ENCODE results near the gene EFCAB14.
"Not testable (repeated sequence)": the region's sequence is repeated elsewhere in the genome, so short reads cannot be mapped to it uniquely, and the experiment has no call there.

DNA sequence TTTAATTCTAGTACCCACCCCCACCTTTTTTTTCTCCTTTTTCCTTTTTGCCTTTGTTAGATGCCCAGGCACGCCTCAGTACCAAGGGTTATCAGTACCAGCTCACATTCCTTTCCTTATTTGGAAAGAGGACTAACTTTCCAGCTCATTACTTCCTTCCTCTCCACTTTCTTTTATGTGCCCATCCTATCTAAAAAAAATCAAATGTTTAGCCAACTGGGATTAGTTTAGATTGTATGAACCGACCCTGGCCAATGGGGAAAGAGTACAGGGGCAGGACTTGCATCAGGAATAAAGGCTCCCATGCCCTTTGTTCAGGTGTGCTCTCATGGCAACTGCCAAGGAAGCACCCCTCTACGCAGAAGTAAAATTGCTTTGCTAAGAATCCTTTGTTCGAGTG lies 35.8 kb upstream of the EFCAB14 start:
- TF ChIP-seq, protein P1, sequence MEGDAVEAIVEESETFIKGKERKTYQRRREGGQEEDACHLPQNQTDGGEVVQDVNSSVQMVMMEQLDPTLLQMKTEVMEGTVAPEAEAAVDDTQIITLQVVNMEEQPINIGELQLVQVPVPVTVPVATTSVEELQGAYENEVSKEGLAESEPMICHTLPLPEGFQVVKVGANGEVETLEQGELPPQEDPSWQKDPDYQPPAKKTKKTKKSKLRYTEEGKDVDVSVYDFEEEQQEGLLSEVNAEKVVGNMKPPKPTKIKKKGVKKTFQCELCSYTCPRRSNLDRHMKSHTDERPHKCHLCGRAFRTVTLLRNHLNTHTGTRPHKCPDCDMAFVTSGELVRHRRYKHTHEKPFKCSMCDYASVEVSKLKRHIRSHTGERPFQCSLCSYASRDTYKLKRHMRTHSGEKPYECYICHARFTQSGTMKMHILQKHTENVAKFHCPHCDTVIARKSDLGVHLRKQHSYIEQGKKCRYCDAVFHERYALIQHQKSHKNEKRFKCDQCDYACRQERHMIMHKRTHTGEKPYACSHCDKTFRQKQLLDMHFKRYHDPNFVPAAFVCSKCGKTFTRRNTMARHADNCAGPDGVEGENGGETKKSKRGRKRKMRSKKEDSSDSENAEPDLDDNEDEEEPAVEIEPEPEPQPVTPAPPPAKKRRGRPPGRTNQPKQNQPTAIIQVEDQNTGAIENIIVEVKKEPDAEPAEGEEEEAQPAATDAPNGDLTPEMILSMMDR (IDR thresholded peaks at IDR 0.05; ENCODE audit: insufficient read depth, low read depth, low read length), result not testable (repeated sequence)
- TF ChIP-seq EZH2 (IDR thresholded peaks at IDR 0.05; ENCODE audit: insufficient read depth, low read length), result not testable (repeated sequence)
